ENCODE data around the gene GABRR1.

DNA sequence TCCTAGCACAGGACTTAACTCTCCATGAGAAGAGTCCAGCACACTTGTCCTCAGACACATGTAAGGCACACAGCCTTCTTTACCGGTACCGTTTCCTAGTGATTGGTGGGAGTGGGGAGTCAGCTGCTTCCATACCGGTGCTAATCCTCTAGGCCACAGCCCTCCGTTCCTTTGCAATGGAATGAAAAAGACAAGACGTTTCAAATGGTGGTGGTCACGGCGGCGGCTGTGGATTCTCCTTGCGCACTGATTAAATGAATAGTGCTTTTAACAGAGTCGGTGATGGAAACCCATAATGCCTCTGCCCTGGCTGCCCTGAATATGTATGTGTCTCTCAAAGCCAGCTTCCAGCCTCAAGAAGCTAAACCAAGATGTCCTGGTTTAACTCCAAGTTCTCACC is 34.8 kb upstream of the GABRR1 start:
- TF ChIP-seq POLR2A (IDR thresholded peaks at IDR 0.05; ENCODE audit: low read depth, low read length) (no peak), TAF1 (IDR thresholded peaks at IDR 0.05; ENCODE audit: low read depth, low read length) (no peak), SPI1 (IDR thresholded peaks at IDR 0.05; ENCODE audit: low read depth, low read length) (no peak)
